GM21390 (cell line): Measurements from ENCODE around the gene NATD1.
"Not testable (repeated sequence)": the region's sequence is repeated elsewhere in the genome, so short reads cannot be mapped to it uniquely, and the experiment has no call there.

Source experiments
- ATAC-seq: cut with Tn5 transposase; IDR thresholded peaks from one replicate; pipeline ENCODE4 v1.9.1; 2021; ENCODE audit not compliant: unreplicated experiment

The NATD1 gene

GRCh38 chr17:21247552-21248258, 5.5 kb downstream of the NATD1 start:
- ATAC-seq: no peak

- no peak for ATAC-seq
These were observed 6.5 kb downstream of the NATD1 start for GRCh38 chr17:21246698-21247097.

GRCh38 chr17:21245639-21246084, 7.5 kb downstream of the NATD1 start:
- no peak for ATAC-seq

GRCh38 chr17:21243516-21244303, 9.5 kb downstream of the NATD1 start:
- ATAC-seq: no peak

- ATAC-seq: no peak
These were observed 10.3 kb downstream of the NATD1 start for GRCh38 chr17:21242780-21243515.

GRCh38 chr17:21242026-21242697, 11.0 kb downstream of the NATD1 start:
- ATAC-seq: no peak

- no peak for ATAC-seq
These were observed 11.6 kb downstream of the NATD1 start for GRCh38 chr17:21241564-21241963.

- ATAC-seq: no peak
These were observed 12.7 kb downstream of the NATD1 start for GRCh38 chr17:21240369-21241055.

GRCh38 chr17:21239680-21240368, 13.4 kb downstream of the NATD1 start:
- no peak for ATAC-seq

- ATAC-seq: no peak
These were observed 17.3 kb downstream of the NATD1 start for GRCh38 chr17:21235921-21236320.

- ATAC-seq: no peak
These were observed 19.4 kb downstream of the NATD1 start for GRCh38 chr17:21233581-21234347.

GRCh38 chr17:21232033-21232749, 21.0 kb downstream of the NATD1 start:
- no peak for ATAC-seq

GRCh38 chr17:21231533-21231932, 21.7 kb downstream of the NATD1 start:
- ATAC-seq: no peak

GRCh38 chr17:21228845-21229244, 24.4 kb downstream of the NATD1 start:
- no peak for ATAC-seq

GRCh38 chr17:21228111-21228510, 25.1 kb downstream of the NATD1 start:
- no peak for ATAC-seq

- not testable (repeated sequence) for ATAC-seq
These were observed 25.9 kb downstream of the NATD1 start for GRCh38 chr17:21227277-21227676.

- ATAC-seq: no peak
These were observed 30.1 kb downstream of the NATD1 start for GRCh38 chr17:21223086-21223485.

- no peak for ATAC-seq
These were observed 34.3 kb downstream of the NATD1 start for GRCh38 chr17:21218831-21219380.
